DMS153 (cell line): ENCODE measurements around the gene ERBB2.
"Not testable (repeated sequence)": the region's sequence is repeated elsewhere in the genome, so short reads cannot be mapped to it uniquely, and the experiment has no call there.

Experiments used
- DNase-seq: peaks from one replicate; lab custom pipeline; 2025; lab: John Stamatoyannopoulos, UW

The ERBB2 gene

GRCh38 chr17:39745335-39746144 lies 45.7 kb downstream of the ERBB2 start:
- no peak for DNase-seq

GRCh38 chr17:39746145-39746461 lies 46.2 kb downstream of the ERBB2 start:
- no peak for DNase-seq

GRCh38 chr17:39747745-39748144 lies 47.9 kb downstream of the ERBB2 start:
- no peak for DNase-seq

GRCh38 chr17:39748444-39749034 lies 48.7 kb downstream of the ERBB2 start:
- not testable (repeated sequence) for DNase-seq

GRCh38 chr17:39750131-39751015 lies 50.5 kb downstream of the ERBB2 start:
- no peak for DNase-seq

- no peak for DNase-seq
Observed at GRCh38 chr17:39751016-39751543, 51.2 kb downstream of the ERBB2 start.

GRCh38 chr17:39751637-39752036 lies 51.8 kb downstream of the ERBB2 start:
- no peak for DNase-seq

- DNase-seq: no peak
Observed at GRCh38 chr17:39752241-39752881, 52.5 kb downstream of the ERBB2 start.

GRCh38 chr17:39753514-39754160 lies 53.8 kb downstream of the ERBB2 start:
- DNase-seq: peak; percentile 27

GRCh38 chr17:39754161-39754957 lies 54.5 kb downstream of the ERBB2 start:
- DNase-seq: peak; percentile 88

- no peak for DNase-seq
Observed at GRCh38 chr17:39754958-39755553, 55.2 kb downstream of the ERBB2 start.

GRCh38 chr17:39755554-39756379 lies 55.9 kb downstream of the ERBB2 start:
- no peak for DNase-seq

- no peak for DNase-seq
Observed at GRCh38 chr17:39756380-39757079, 56.7 kb downstream of the ERBB2 start.

- DNase-seq: no peak
Observed at GRCh38 chr17:39757176-39757662, 57.4 kb downstream of the ERBB2 start.

- DNase-seq: no peak
Observed at GRCh38 chr17:39757931-39758873, 58.3 kb downstream of the ERBB2 start.

GRCh38 chr17:39759204-39759603 lies 59.3 kb downstream of the ERBB2 start:
- DNase-seq: no peak

- no peak for DNase-seq
Observed at GRCh38 chr17:39761861-39762496, 62.1 kb downstream of the ERBB2 start.
